GM03348 (cell line): Measurements from ENCODE around the gene NCLN.
A peak's percentile ranks its signal among the peaks of the same experiment; 100 is the strongest.
"Not testable (repeated sequence)": the region's sequence is repeated elsewhere in the genome, so short reads cannot be mapped to it uniquely, and the experiment has no call there.

ENCODE experiments used
- DNase-seq: peaks from one replicate; pipeline ENCODE4 v3.0.0; 2012; ENCODE audit warnings: low spot score

NCLN gene

GRCh38 chr19:3185461-3186159 is at the start of gene NCLN:
NCLN (plus strand) TSS chr19:3185930; CDS start chr19:3186031, 101 bp downstream.
- peak; percentile 97 for DNase-seq

- DNase-seq, result no peak
Observed at GRCh38 chr19:3135961-3136683, 49.6 kb upstream of the NCLN start, which contains the start of gene GNA15. GNA15 (plus strand) TSS chr19:3136033; CDS start chr19:3136451, 418 bp downstream.

- no peak for DNase-seq
Observed at GRCh38 chr19:3136684-3137055, 49.1 kb upstream of the NCLN start.

- no peak for DNase-seq
Observed at GRCh38 chr19:3137119-3137518, 48.6 kb upstream of the NCLN start.

GRCh38 chr19:3138268-3138667 is 47.5 kb upstream of the NCLN start:
- no peak for DNase-seq

GRCh38 chr19:3140667-3141038 is 45.1 kb upstream of the NCLN start:
- no peak for DNase-seq

- DNase-seq, result peak; percentile 88
Observed at GRCh38 chr19:3142292-3142670, 43.4 kb upstream of the NCLN start.

GRCh38 chr19:3142781-3143337 is 42.9 kb upstream of the NCLN start:
- DNase-seq, result no peak

GRCh38 chr19:3145909-3146676 is 39.6 kb upstream of the NCLN start:
- DNase-seq, result no peak

- no peak for DNase-seq
Observed at GRCh38 chr19:3146677-3147100, 39.0 kb upstream of the NCLN start.

GRCh38 chr19:3148503-3148902 is 37.2 kb upstream of the NCLN start:
- DNase-seq, result no peak

GRCh38 chr19:3149089-3149488 is 36.6 kb upstream of the NCLN start:
- DNase-seq, result no peak

- no peak for DNase-seq
Observed at GRCh38 chr19:3149526-3150505, 35.9 kb upstream of the NCLN start.

GRCh38 chr19:3150739-3151329 is 34.9 kb upstream of the NCLN start:
- DNase-seq, result no peak

- DNase-seq, result no peak
Observed at GRCh38 chr19:3151563-3152418, 33.9 kb upstream of the NCLN start.

- DNase-seq, result no peak
Observed at GRCh38 chr19:3152419-3152780, 33.3 kb upstream of the NCLN start.

- DNase-seq, result no peak
Observed at GRCh38 chr19:3153286-3154230, 32.2 kb upstream of the NCLN start.

- not testable (repeated sequence) for DNase-seq
Observed at GRCh38 chr19:3154447-3154846, 31.3 kb upstream of the NCLN start.
